OCI-LY7 (cell line): ENCODE results near the gene BRAF. TPM values are rescaled to one million over a fixed set of nuclear protein-coding genes. Genes with fewer than 3 reads are reported as not detected.

Experiments
- BruUV-seq: library from RNA; stranded (reverse); fragments of 400-500 nt; replicated peaks from 2 replicates; lab custom pipeline; 2021; lab: Mats Ljungman, UMichigan
- CTCF ChIA-PET: fragments of 300-600 bp; sonication (Branson Sonifier 250); formaldehyde crosslinking; loops from one replicate; lab custom pipeline; 2022; ENCODE audit warnings: antibody characterized with exemption; ENCODE audit not compliant: unreplicated experiment; lab: Charles Lee
- POLR2A ChIA-PET: fragments of 300-600 bp; sonication (Branson Sonifier 250); formaldehyde crosslinking; loops from one replicate; lab custom pipeline; 2022; ENCODE audit warnings: antibody characterized with exemption; lab: Charles Lee
- DNase-seq: peaks from one replicate; pipeline ENCODE4 v3.0.0-alpha.2; 2015; ENCODE audit warnings: low spot score
- H2AFZ ChIP-seq: fragments of 200-600 bp; sonication (generic), shearing (Covaris generic); 2 replicates; pipeline ENCODE4 v1.6.1; 2014; ENCODE audit warnings: mild to moderate bottlenecking, antibody characterized with exemption, low read length, moderate library complexity
- H3K27ac ChIP-seq: fragments of 200-600 bp; sonication (generic); 2 replicates; pipeline ENCODE4 v1.5.1; 2014; ENCODE audit warnings: mixed run types, low read depth, mild to moderate bottlenecking, moderate library complexity, low read length, inconsistent platforms; ENCODE audit not compliant: poor library complexity, severe bottlenecking
- H3K36me3 ChIP-seq: fragments of 200-600 bp; sonication (generic); 2 replicates; pipeline ENCODE4 v1.6.1; 2014; ENCODE audit warnings: mild to moderate bottlenecking, antibody characterized with exemption, low read length, moderate library complexity, mixed read lengths; ENCODE audit not compliant: insufficient read depth
- H3K4me1 ChIP-seq: fragments of 200-600 bp; sonication (generic); 2 replicates; pipeline ENCODE4 v1.5.1; 2014; ENCODE audit warnings: mild to moderate bottlenecking, low read length; ENCODE audit not compliant: insufficient read depth, poor library complexity, severe bottlenecking
- H3K4me2 ChIP-seq: fragments of 200-600 bp; sonication (generic); 2 replicates; pipeline ENCODE4 v1.6.1; 2014; ENCODE audit warnings: mild to moderate bottlenecking, low read length
- H3K4me3 ChIP-seq: fragments of 200-600 bp; sonication (generic); 2 replicates; pipeline ENCODE4 v1.5.1; 2014; ENCODE audit warnings: mild to moderate bottlenecking, low read depth, low read length; ENCODE audit not compliant: poor library complexity, severe bottlenecking
- H3K79me2 ChIP-seq: fragments of 200-600 bp; sonication (generic); 2 replicates; pipeline ENCODE4 v1.6.1; 2016; ENCODE audit warnings: low read depth, mild to moderate bottlenecking, low read length, moderate library complexity, mixed read lengths; ENCODE audit not compliant: insufficient read depth
- H3K9me2 ChIP-seq: fragments of 200-600 bp; sonication (generic); 2 replicates; pipeline ENCODE4 v1.6.1; 2016; ENCODE audit warnings: mild to moderate bottlenecking, low read length, mixed read lengths; ENCODE audit not compliant: insufficient read depth
- H3K9me3 ChIP-seq: fragments of 200-600 bp; sonication (generic); 2 replicates; pipeline ENCODE4 v1.6.1; 2014; ENCODE audit warnings: mild to moderate bottlenecking, mixed run types, low read length, mixed read lengths
- H4K20me1 ChIP-seq: fragments of 200-600 bp; sonication (generic); 2 replicates; pipeline ENCODE4 v1.6.1; 2014; ENCODE audit warnings: mild to moderate bottlenecking, antibody characterized with exemption, low read length, moderate library complexity, mixed read lengths; ENCODE audit not compliant: insufficient read depth
- EZH2phosphoT487 ChIP-seq: fragments of 200-600 bp; sonication (generic); IDR thresholded peaks from 2 replicates; pipeline ENCODE4 v1.6.1; 2018; ENCODE audit warnings: low read depth, borderline replicate concordance, mild to moderate bottlenecking, mixed run types, antibody characterized with exemption, low read length, moderate library complexity, mixed read lengths
- intact Hi-C: fragments of 100-400 bp; cut with micrococcal nuclease; formaldehyde crosslinking; loops from one replicate; pipeline ENCODE4 v1.10.0; 2022; ENCODE audit not compliant: unreplicated experiment
- total RNA-seq, 2 experiments: library from RNA; depleted of rRNA in 1 of 2; stranded (reverse); fragments of >200 nt in 1 of 2; shearing (Covaris generic) in 1 of 2; gene quantifications; 2 replicates each; pipeline ENCODE4 v1.2.3, GENCODE V29; 2014 to 2022
- TF ChIP-seq, protein P1 (sequence below): fragments of 200-600 bp; sonication (generic); conservative IDR thresholded peaks from 2 replicates; pipeline ENCODE4 v1.5.1; 2014; ENCODE audit warnings: mild to moderate bottlenecking, antibody characterized with exemption, low read length, moderate library complexity, mixed read lengths

BRAF gene
- total RNA-seq, 2 experiments from 2014 or later: 17.1 to 41.6 TPM

- Histone ChIP-seq H3K4me3 (no peak overlapping the region), H4K20me1 (no peaks in the 10 kb centered on the region), H3K4me2 (no peak overlapping the region), H3K4me1 (no peaks in the 10 kb centered on the region), H3K36me3 (peaks cover 46% of the 10 kb centered on the region), H2AFZ (no peak overlapping the region), H3K79me2 (no peaks in the 10 kb centered on the region), H3K9me2 (no peaks in the 10 kb centered on the region), H3K9me3 (no peaks in the 10 kb centered on the region), H3K27ac (no peak overlapping the region)
- CTCF ChIA-PET: no interaction called here
- POLR2A ChIA-PET: no interaction called here
- no peak for TF ChIP-seq EZH2phosphoT487
- TF ChIP-seq, protein P1, sequence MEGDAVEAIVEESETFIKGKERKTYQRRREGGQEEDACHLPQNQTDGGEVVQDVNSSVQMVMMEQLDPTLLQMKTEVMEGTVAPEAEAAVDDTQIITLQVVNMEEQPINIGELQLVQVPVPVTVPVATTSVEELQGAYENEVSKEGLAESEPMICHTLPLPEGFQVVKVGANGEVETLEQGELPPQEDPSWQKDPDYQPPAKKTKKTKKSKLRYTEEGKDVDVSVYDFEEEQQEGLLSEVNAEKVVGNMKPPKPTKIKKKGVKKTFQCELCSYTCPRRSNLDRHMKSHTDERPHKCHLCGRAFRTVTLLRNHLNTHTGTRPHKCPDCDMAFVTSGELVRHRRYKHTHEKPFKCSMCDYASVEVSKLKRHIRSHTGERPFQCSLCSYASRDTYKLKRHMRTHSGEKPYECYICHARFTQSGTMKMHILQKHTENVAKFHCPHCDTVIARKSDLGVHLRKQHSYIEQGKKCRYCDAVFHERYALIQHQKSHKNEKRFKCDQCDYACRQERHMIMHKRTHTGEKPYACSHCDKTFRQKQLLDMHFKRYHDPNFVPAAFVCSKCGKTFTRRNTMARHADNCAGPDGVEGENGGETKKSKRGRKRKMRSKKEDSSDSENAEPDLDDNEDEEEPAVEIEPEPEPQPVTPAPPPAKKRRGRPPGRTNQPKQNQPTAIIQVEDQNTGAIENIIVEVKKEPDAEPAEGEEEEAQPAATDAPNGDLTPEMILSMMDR: no peak
- no peak for DNase-seq
- no TSS peak for BruUV-seq
- intact Hi-C loops: no loop called here
Observed at GRCh38 chr7:140778975-140779374, 145.8 kb downstream of the BRAF start.

- Histone ChIP-seq H3K4me1 (no peaks in the 10 kb centered on the region), H3K79me2 (no peaks in the 10 kb centered on the region), H3K9me3 (no peaks in the 10 kb centered on the region), H3K27ac (no peak overlapping the region), H3K4me2 (no peak overlapping the region), H3K36me3 (peaks cover 47% of the 10 kb centered on the region), H2AFZ (no peak overlapping the region), H3K4me3 (no peak overlapping the region), H4K20me1 (no peaks in the 10 kb centered on the region), H3K9me2 (no peaks in the 10 kb centered on the region)
- BruUV-seq: no TSS peak
- DNase-seq: no peak
- TF ChIP-seq EZH2phosphoT487: no peak
- TF ChIP-seq, protein P1: no peak
- intact Hi-C loops: no loop called here
- ChIA-PET CTCF (no interaction called here), POLR2A (no interaction called here)
Observed at GRCh38 chr7:140778568-140778967, 146.2 kb downstream of the BRAF start.

DNA sequence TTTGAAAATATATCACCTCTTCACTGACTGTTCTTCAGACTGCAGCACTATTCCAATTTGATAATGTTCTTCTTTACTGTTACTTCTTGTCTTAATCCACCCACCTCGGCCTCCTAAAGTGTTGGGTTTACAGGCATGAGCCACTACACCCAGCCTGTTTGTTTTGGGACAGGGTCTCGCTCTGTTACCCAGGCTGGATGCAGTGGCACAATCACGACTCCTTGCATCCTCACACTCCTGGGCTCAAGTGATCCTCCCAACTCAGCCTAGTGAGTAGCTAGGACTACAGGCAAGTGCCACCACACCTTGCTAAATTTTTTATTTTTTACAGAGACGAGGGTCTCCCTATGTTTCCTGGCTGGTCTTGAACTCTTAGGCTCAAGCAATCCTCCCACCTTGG, 150.4 kb downstream of the BRAF start:
- TF ChIP-seq, protein P1: no peak
- TF ChIP-seq EZH2phosphoT487: no peak
- no peak overlapping the region for H2AFZ ChIP-seq
- intact Hi-C loops: no loop called here
- no peak overlapping the region for H3K4me2 ChIP-seq
- CTCF ChIA-PET: interaction anchor here (0.5 kb wide), 1 partner anchor 78 kb away, joined by 5 read pairs; no protein-coding TSS in a partner anchor
- no peak for DNase-seq
- peaks cover 50% of the 10 kb centered on the region for H3K36me3 ChIP-seq
- no peaks in the 10 kb centered on the region for H3K9me3 ChIP-seq
- POLR2A ChIA-PET: no interaction called here
- H3K27ac ChIP-seq: no peak overlapping the region
- no peak overlapping the region for H3K4me3 ChIP-seq
- no peaks in the 10 kb centered on the region for H3K4me1 ChIP-seq
- H4K20me1 ChIP-seq: no peaks in the 10 kb centered on the region
- H3K79me2 ChIP-seq: no peaks in the 10 kb centered on the region
- no TSS peak for BruUV-seq
- no peaks in the 10 kb centered on the region for H3K9me2 ChIP-seq
